ENCODE data around the gene VPS16. TPM values are rescaled to one million over a fixed set of nuclear protein-coding genes. Genes with fewer than 3 reads are reported as not detected.

VPS16 gene
- total RNA-seq, 1 experiment from 2014 or later: 38.1 TPM

DNA sequence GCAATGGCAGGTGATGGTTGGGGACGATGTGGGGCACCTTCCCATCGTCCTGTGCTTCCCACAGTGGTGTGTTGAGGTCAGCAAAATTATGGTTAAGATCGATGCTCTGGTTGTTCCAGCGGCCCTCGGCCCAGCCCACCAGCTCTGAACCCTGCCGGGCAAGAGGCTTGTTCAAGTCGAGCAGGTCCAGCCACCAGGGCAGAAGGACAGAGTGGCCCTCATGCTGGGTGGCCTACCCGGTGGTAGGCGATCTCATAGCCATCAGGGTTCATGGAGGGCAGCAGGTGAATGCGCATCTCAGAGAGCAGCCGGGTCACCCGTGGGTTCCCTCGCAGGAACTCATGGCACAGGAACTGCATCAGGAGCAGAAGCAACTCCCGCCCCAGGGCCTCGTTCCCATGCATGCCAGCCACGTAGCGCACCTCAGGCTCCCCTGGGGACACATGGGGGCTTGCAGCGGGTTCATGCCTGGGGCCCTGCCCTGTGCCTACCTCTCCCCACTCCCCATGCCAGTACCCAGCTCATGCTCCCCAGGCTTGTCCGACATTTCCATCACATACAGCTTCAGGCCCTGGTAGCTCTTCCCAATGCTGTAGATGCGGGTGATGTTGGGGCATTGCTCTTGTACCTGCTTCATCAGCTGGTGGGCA is 44.4 kb upstream of the VPS16 start:
- DNase-seq (ENCODE audit: low read depth, low spot score): no peak

More for the DNA sequence above, 44.4 kb upstream of the VPS16 start:
- CTCF ChIA-PET: no interaction called here
- Histone ChIP-seq H3K9me2 (ENCODE audit: insufficient read depth) (no peaks in the 10 kb centered on the region), H2AFZ (ENCODE audit: low read depth, low read length, poor library complexity, severe bottlenecking) (no peak overlapping the region), H3K27ac (ENCODE audit: low read depth, low read length) (no peak overlapping the region), H3K36me3 (ENCODE audit: control insufficient read depth in 1 of 2, insufficient read depth in 2 of 2, low read length in 2 of 2) (no peaks in the 10 kb centered on the region), H3K4me2 (ENCODE audit: low read length) (no peak overlapping the region), H3K9ac (ENCODE audit: low read length) (no peak overlapping the region), H3K79me2 (ENCODE audit: insufficient read depth, low read length) (no peaks in the 10 kb centered on the region), H4K20me1 (ENCODE audit: insufficient read depth) (no peaks in the 10 kb centered on the region), H3K4me3 (replicated peaks in 1 of 2; ENCODE audit: low read depth in 1 of 2, low read length in 2 of 2) (no peak overlapping the region), H3K27me3 (ENCODE audit: insufficient read depth, low read length) (peaks cover 8% of the 10 kb centered on the region; the same call in 1 of the 2 replicates), H3K4me1 (ENCODE audit: control insufficient read depth in 1 of 2, insufficient read depth in 2 of 2, low read length in 2 of 2) (peaks cover 8 to 13% of the 10 kb centered on the region in 2 experiments; a peak in 3 of 4 replicates), H3K9me3 (ENCODE audit: control insufficient read depth in 1 of 2, insufficient read depth in 1 of 2, low read depth in 1 of 2, low read length in 2 of 2) (no peaks in the 10 kb centered on the region)
- TF ChIP-seq EZH2 (IDR thresholded peaks at IDR 0.05) (no peak), ATF3 (IDR thresholded peaks at IDR 0.05) (no peak), CEBPB (IDR thresholded peaks at IDR 0.05; ENCODE audit: low read depth) (no peak), TCF7L2 (IDR thresholded peaks at IDR 0.05; ENCODE audit: borderline replicate concordance, extremely low read depth, insufficient read depth, insufficient read length) (no peak), FOSL1 (IDR thresholded peaks at IDR 0.05; ENCODE audit: low read depth) (no peak), POLR2A (IDR thresholded peaks at IDR 0.05; ENCODE audit: borderline replicate concordance, extremely low read depth, insufficient read depth, insufficient read length) (no peak), JUND (IDR thresholded peaks at IDR 0.05) (no peak), ZBTB33 (IDR thresholded peaks at IDR 0.05; ENCODE audit: extremely low read depth, insufficient replicate concordance, low read length) (no peak), CTCF (IDR thresholded peaks at IDR 0.05 in 2 of 3, conservative IDR thresholded peaks at IDR 0.05 in 1 of 3; ENCODE audit: borderline replicate concordance in 1 of 3, insufficient read depth in 1 of 3, low read depth in 2 of 3, low read length in 2 of 3) (no peak), SIN3A (IDR thresholded peaks at IDR 0.05; ENCODE audit: low read depth) (no peak), ZNF274 (IDR thresholded peaks at IDR 0.05; ENCODE audit: low read depth, low read length) (no peak), SRF (IDR thresholded peaks at IDR 0.05; ENCODE audit: low read depth) (no peak), EGR1 (IDR thresholded peaks at IDR 0.05; ENCODE audit: low read depth) (no peak), CBX3 (IDR thresholded peaks at IDR 0.05; ENCODE audit: low read depth) (no peak), RAD21 (IDR thresholded peaks at IDR 0.05; ENCODE audit: low read depth) (no peak)
- POLR2A ChIA-PET: no interaction called here
- ATAC-seq: no peak
- no TSS peak for BruUV-seq (replicated peaks)
- intact Hi-C loops (cut with micrococcal nuclease): no loop called here
- RAD21 ChIA-PET (ENCODE audit: low non-redundant PET in 1 of 2, low total read pairs in 2 of 2, uncharacterized antibody in 2 of 2, unreplicated experiment in 2 of 2): no interaction called here
